ENCODE data around the gene TRAK1.

- TF ChIP-seq CTCF (IDR thresholded peaks at IDR 0.05) (no peak), POLR2A (IDR thresholded peaks at IDR 0.05) (no peak), POLR2AphosphoS5 (IDR thresholded peaks at IDR 0.05) (no peak), EP300 (IDR thresholded peaks at IDR 0.05) (no peak)
Measured at GRCh38 chr3:42250761-42251160, 159.6 kb downstream of the TRAK1 start.
